ENCODE data around the gene MYO5B. TPM values are rescaled to one million over a fixed set of nuclear protein-coding genes. Genes with fewer than 3 reads are reported as not detected.

The MYO5B gene
- polyA plus RNA-seq, 1 of the 3 experiments (the other 2 are of a cell fraction), result 1.3 TPM

DNA sequence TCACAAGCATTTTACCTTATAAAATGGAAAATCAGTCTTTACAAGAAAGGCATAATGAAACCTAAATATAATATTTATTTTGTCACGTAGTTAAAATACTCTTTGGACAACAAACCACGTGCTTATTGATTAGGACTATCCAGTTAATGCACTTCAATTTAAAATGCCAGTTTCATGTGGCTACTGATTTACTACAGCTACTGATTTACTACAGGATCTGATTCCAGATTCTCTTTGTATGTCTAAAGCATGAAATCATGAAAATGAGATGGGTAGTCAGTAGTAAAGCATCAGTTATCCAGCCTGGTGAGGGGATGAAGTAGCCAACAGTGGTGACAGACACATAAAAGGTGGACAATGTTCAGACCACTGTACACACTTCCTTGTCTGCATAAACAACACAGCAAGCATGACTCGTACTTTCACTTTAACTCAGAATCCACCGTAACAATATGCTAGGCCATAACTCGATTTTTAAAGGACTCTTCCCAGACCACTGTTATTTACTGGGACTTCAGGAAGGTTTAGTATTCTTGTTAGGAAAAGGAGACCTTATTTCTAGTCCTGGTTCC is 406.5 kb downstream of the MYO5B start (continued):
- TF ChIP-seq, protein P1, sequence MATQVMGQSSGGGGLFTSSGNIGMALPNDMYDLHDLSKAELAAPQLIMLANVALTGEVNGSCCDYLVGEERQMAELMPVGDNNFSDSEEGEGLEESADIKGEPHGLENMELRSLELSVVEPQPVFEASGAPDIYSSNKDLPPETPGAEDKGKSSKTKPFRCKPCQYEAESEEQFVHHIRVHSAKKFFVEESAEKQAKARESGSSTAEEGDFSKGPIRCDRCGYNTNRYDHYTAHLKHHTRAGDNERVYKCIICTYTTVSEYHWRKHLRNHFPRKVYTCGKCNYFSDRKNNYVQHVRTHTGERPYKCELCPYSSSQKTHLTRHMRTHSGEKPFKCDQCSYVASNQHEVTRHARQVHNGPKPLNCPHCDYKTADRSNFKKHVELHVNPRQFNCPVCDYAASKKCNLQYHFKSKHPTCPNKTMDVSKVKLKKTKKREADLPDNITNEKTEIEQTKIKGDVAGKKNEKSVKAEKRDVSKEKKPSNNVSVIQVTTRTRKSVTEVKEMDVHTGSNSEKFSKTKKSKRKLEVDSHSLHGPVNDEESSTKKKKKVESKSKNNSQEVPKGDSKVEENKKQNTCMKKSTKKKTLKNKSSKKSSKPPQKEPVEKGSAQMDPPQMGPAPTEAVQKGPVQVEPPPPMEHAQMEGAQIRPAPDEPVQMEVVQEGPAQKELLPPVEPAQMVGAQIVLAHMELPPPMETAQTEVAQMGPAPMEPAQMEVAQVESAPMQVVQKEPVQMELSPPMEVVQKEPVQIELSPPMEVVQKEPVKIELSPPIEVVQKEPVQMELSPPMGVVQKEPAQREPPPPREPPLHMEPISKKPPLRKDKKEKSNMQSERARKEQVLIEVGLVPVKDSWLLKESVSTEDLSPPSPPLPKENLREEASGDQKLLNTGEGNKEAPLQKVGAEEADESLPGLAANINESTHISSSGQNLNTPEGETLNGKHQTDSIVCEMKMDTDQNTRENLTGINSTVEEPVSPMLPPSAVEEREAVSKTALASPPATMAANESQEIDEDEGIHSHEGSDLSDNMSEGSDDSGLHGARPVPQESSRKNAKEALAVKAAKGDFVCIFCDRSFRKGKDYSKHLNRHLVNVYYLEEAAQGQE (IDR thresholded peaks at IDR 0.05; ENCODE audit: low read depth, low read length), result no peak

DNA sequence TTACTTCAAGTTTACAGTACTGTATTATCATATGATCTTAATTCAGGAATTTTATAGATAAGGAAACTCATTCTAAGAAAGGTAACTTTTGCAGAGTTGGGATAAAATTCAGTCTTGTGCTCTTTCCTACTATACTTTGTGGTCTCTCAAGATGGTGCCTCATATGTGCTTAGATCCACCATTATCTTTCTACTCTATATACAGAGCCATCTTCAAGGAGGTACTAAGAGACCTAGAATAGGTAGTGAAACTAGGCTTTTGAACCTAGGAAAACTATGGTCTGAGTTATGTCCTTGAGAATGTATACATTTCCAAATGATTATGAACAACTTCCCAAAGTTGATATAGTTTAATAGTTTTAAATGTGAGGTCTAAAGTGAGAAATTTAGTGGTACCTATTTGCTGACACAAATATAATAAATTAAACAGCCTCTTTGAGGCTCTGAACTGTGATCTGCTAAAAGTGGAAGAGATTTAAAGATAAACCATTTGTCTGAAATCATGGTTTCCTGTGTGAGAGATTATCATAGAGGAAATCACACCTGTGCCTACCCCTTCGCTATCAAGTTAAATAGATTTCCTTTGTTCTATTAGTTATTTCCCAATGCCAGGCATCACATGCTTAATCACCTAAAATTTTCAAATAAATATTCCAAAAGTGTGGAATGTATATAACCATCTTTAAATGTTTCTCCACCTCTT is 408.8 kb downstream of the MYO5B start:
- peaks cover 79 to 80% of the 10 kb centered on the region in 2 experiments for H3K36me3 ChIP-seq (replicated peaks in 1 of 2; ENCODE audit: control insufficient read depth in 1 of 2, insufficient read depth in 2 of 2, low read length in 1 of 2)
- no peaks in the 10 kb centered on the region for H3K9me3 ChIP-seq
- CTCF ChIA-PET, result no interaction called here
- H3K9ac ChIP-seq, result no peak overlapping the region
- no peak overlapping the region for H3K4me2 ChIP-seq
- no peak for DNase-seq
- H3K9me2 ChIP-seq, result no peaks in the 10 kb centered on the region
- peaks cover 0 to 6% of the 10 kb centered on the region in 2 experiments; a peak in 2 of 4 replicates for H3K4me1 ChIP-seq (ENCODE audit: control insufficient read depth in 1 of 2, insufficient read depth in 2 of 2, low read depth in 1 of 2, low read length in 1 of 2)
- no peak overlapping the region for H2AFZ ChIP-seq (ENCODE audit: low read depth)
- H3K79me2 ChIP-seq (ENCODE audit: insufficient read depth), result no peaks in the 10 kb centered on the region
- POLR2A ChIA-PET, result no interaction called here
- H4K20me1 ChIP-seq (ENCODE audit: insufficient read depth), result no peaks in the 10 kb centered on the region
- TF ChIP-seq NRF1 (IDR thresholded peaks at IDR 0.05; ENCODE audit: low read depth, low read length) (no peak), TCF12 (IDR thresholded peaks at IDR 0.05) (no peak), POLR2AphosphoS5 (IDR thresholded peaks at IDR 0.05; ENCODE audit: low read depth, low read length) (no peak), RAD21 (IDR thresholded peaks at IDR 0.05; ENCODE audit: low read length) (no peak), ELF1 (IDR thresholded peaks at IDR 0.05) (no peak)
- TF ChIP-seq, protein P2, sequence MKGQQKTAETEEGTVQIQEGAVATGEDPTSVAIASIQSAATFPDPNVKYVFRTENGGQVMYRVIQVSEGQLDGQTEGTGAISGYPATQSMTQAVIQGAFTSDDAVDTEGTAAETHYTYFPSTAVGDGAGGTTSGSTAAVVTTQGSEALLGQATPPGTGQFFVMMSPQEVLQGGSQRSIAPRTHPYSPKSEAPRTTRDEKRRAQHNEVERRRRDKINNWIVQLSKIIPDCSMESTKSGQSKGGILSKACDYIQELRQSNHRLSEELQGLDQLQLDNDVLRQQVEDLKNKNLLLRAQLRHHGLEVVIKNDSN (IDR thresholded peaks at IDR 0.05; ENCODE audit: borderline replicate concordance, low read depth), result no peak
- TF ChIP-seq, protein P3, sequence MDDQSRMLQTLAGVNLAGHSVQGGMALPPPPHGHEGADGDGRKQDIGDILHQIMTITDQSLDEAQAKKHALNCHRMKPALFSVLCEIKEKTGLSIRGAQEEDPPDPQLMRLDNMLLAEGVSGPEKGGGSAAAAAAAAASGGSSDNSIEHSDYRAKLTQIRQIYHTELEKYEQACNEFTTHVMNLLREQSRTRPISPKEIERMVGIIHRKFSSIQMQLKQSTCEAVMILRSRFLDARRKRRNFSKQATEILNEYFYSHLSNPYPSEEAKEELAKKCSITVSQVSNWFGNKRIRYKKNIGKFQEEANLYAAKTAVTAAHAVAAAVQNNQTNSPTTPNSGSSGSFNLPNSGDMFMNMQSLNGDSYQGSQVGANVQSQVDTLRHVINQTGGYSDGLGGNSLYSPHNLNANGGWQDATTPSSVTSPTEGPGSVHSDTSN (IDR thresholded peaks at IDR 0.05), result no peak
- H3K4me3 ChIP-seq (ENCODE audit: low read depth in 2 of 2, low read length in 1 of 2), result no peak overlapping the region
- no peaks in the 10 kb centered on the region for H3K27me3 ChIP-seq (ENCODE audit: insufficient read depth)
- 95% methylated on average over 1 of the region's 1 CpG for WGBS (ENCODE audit: low lambda C conversion rate)
- peaks cover 13% of the 10 kb centered on the region for H3F3A ChIP-seq (replicated peaks; ENCODE audit: insufficient read depth)
- H3K27ac ChIP-seq (ENCODE audit: low read depth in 2 of 2, low read length in 1 of 2), result no peak overlapping the region

Data from SK-N-SH (cell line).